SK-N-SH (cell line): ENCODE measurements around the gene SLC11A1.

Experiments used
- JUND ChIP-seq: IDR thresholded peaks from 2 replicates; pipeline ENCODE4 v1.4.0; 2012
- MXI1 ChIP-seq: IDR thresholded peaks from 2 replicates; pipeline ENCODE4 v1.6.1; 2012; ENCODE audit warnings: mild to moderate bottlenecking, low read depth, low read length, improper control_type of control experiment
- POLR2AphosphoS5 ChIP-seq: IDR thresholded peaks from 2 replicates; pipeline ENCODE4 v1.6.1; 2012; ENCODE audit warnings: low read depth, low read length
- RAD21 ChIP-seq: IDR thresholded peaks from 2 replicates; pipeline ENCODE4 v1.6.1; 2012; ENCODE audit warnings: mild to moderate bottlenecking, low read length
- SIN3A ChIP-seq: IDR thresholded peaks from 2 replicates; pipeline ENCODE4 v1.6.1; 2012; ENCODE audit warnings: low read depth, mild to moderate bottlenecking, low read length, moderate library complexity, borderline replicate concordance
- SMC3 ChIP-seq: IDR thresholded peaks from 2 replicates; pipeline ENCODE4 v1.6.1; 2012; ENCODE audit warnings: low read depth, low read length, improper control_type of control experiment
- TCF12 ChIP-seq: IDR thresholded peaks from 2 replicates; pipeline ENCODE4 v1.4.0; 2012
- TF ChIP-seq, protein P1 (sequence below): fragments of 200-600 bp; sonication (generic); IDR thresholded peaks from 2 replicates; pipeline ENCODE4 v1.6.1; 2017; ENCODE audit warnings: antibody characterized with exemption, mild to moderate bottlenecking, moderate library complexity
- TF ChIP-seq, protein P2 (sequence below): fragments of 150-350 bp; IDR thresholded peaks from 2 replicates; pipeline ENCODE4 v1.6.1; 2017; ENCODE audit warnings: antibody characterized with exemption, low read length, low read depth, borderline replicate concordance
- TF ChIP-seq, protein P3 (sequence below): IDR thresholded peaks from 2 replicates; pipeline ENCODE4 v1.6.1; 2012; ENCODE audit warnings: mild to moderate bottlenecking, low read depth, low read length, moderate library complexity
- TF ChIP-seq, protein P4 (sequence below): IDR thresholded peaks from 2 replicates; pipeline ENCODE4; 2012

DNA sequence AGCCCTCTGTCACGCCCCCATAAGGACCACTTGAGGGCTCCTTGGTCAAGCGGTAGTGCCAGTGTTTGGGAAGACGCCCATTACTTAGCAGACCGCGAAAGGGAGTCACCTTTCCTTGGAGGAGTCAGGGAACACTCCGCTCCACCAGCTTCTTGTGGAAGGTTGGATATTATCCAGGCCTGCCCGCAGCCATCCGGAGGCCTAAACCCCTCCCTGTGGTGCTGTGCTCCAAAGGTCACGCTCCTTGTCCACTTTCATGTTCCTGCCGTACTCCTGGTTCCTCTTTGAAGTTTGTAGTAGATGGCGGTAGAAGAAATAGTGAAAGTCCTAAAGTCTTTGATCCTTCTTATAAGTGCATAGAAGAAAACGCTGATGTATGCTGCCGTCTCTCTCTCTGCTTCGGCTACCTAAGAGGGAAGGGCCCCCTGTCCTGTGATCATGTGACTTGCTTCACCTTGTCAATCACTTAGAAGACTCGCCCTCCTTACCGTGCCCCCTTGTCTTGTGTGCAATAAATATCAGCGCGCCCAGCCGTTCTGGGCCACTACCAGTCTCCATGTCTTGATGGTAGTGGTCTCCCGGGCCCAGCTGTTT lies 27.1 kb upstream of the SLC11A1 start:
- TF ChIP-seq, protein P1, sequence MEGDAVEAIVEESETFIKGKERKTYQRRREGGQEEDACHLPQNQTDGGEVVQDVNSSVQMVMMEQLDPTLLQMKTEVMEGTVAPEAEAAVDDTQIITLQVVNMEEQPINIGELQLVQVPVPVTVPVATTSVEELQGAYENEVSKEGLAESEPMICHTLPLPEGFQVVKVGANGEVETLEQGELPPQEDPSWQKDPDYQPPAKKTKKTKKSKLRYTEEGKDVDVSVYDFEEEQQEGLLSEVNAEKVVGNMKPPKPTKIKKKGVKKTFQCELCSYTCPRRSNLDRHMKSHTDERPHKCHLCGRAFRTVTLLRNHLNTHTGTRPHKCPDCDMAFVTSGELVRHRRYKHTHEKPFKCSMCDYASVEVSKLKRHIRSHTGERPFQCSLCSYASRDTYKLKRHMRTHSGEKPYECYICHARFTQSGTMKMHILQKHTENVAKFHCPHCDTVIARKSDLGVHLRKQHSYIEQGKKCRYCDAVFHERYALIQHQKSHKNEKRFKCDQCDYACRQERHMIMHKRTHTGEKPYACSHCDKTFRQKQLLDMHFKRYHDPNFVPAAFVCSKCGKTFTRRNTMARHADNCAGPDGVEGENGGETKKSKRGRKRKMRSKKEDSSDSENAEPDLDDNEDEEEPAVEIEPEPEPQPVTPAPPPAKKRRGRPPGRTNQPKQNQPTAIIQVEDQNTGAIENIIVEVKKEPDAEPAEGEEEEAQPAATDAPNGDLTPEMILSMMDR: no peak
- TF ChIP-seq, protein P2, sequence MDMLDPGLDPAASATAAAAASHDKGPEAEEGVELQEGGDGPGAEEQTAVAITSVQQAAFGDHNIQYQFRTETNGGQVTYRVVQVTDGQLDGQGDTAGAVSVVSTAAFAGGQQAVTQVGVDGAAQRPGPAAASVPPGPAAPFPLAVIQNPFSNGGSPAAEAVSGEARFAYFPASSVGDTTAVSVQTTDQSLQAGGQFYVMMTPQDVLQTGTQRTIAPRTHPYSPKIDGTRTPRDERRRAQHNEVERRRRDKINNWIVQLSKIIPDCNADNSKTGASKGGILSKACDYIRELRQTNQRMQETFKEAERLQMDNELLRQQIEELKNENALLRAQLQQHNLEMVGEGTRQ: no peak
- TF ChIP-seq, protein P3, sequence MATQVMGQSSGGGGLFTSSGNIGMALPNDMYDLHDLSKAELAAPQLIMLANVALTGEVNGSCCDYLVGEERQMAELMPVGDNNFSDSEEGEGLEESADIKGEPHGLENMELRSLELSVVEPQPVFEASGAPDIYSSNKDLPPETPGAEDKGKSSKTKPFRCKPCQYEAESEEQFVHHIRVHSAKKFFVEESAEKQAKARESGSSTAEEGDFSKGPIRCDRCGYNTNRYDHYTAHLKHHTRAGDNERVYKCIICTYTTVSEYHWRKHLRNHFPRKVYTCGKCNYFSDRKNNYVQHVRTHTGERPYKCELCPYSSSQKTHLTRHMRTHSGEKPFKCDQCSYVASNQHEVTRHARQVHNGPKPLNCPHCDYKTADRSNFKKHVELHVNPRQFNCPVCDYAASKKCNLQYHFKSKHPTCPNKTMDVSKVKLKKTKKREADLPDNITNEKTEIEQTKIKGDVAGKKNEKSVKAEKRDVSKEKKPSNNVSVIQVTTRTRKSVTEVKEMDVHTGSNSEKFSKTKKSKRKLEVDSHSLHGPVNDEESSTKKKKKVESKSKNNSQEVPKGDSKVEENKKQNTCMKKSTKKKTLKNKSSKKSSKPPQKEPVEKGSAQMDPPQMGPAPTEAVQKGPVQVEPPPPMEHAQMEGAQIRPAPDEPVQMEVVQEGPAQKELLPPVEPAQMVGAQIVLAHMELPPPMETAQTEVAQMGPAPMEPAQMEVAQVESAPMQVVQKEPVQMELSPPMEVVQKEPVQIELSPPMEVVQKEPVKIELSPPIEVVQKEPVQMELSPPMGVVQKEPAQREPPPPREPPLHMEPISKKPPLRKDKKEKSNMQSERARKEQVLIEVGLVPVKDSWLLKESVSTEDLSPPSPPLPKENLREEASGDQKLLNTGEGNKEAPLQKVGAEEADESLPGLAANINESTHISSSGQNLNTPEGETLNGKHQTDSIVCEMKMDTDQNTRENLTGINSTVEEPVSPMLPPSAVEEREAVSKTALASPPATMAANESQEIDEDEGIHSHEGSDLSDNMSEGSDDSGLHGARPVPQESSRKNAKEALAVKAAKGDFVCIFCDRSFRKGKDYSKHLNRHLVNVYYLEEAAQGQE: no peak
- TF ChIP-seq SMC3 (no peak), MXI1 (no peak), SIN3A (no peak), RAD21 (no peak), TCF12 (no peak), JUND (no peak), POLR2AphosphoS5 (no peak)
- TF ChIP-seq, protein P4, sequence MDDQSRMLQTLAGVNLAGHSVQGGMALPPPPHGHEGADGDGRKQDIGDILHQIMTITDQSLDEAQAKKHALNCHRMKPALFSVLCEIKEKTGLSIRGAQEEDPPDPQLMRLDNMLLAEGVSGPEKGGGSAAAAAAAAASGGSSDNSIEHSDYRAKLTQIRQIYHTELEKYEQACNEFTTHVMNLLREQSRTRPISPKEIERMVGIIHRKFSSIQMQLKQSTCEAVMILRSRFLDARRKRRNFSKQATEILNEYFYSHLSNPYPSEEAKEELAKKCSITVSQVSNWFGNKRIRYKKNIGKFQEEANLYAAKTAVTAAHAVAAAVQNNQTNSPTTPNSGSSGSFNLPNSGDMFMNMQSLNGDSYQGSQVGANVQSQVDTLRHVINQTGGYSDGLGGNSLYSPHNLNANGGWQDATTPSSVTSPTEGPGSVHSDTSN: no peak
